Fibroblast of mammary gland (primary cell): ENCODE data around the gene PCSK4.

ENCODE experiments used
- DNase-seq: peaks from one replicate; pipeline ENCODE4 v3.0.0-alpha.2; 2010; ENCODE audit warnings: low read depth
- H3K4me3 ChIP-seq: 2 replicates; pipeline ENCODE4 v1.5.1; 2011; ENCODE audit warnings: low read depth, mild to moderate bottlenecking, low read length, moderate library complexity; ENCODE audit not compliant: control insufficient read depth
- TF ChIP-seq, protein P1 (sequence below): conservative IDR thresholded peaks from 2 replicates; pipeline ENCODE4 v1.5.1; 2011; ENCODE audit warnings: low read depth, low read length, inconsistent platforms; ENCODE audit not compliant: control insufficient read depth, insufficient read depth

PCSK4 gene

GRCh38 chr19:1509602-1510441, 19.7 kb upstream of the PCSK4 start:
- no peak overlapping the region for H3K4me3 ChIP-seq
- TF ChIP-seq, protein P1, sequence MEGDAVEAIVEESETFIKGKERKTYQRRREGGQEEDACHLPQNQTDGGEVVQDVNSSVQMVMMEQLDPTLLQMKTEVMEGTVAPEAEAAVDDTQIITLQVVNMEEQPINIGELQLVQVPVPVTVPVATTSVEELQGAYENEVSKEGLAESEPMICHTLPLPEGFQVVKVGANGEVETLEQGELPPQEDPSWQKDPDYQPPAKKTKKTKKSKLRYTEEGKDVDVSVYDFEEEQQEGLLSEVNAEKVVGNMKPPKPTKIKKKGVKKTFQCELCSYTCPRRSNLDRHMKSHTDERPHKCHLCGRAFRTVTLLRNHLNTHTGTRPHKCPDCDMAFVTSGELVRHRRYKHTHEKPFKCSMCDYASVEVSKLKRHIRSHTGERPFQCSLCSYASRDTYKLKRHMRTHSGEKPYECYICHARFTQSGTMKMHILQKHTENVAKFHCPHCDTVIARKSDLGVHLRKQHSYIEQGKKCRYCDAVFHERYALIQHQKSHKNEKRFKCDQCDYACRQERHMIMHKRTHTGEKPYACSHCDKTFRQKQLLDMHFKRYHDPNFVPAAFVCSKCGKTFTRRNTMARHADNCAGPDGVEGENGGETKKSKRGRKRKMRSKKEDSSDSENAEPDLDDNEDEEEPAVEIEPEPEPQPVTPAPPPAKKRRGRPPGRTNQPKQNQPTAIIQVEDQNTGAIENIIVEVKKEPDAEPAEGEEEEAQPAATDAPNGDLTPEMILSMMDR: no peak
- no peak for DNase-seq

- TF ChIP-seq, protein P1: no peak
- no peak overlapping the region for H3K4me3 ChIP-seq
- no peak for DNase-seq
Measured at GRCh38 chr19:1508507-1508856, 18.3 kb upstream of the PCSK4 start.

DNA sequence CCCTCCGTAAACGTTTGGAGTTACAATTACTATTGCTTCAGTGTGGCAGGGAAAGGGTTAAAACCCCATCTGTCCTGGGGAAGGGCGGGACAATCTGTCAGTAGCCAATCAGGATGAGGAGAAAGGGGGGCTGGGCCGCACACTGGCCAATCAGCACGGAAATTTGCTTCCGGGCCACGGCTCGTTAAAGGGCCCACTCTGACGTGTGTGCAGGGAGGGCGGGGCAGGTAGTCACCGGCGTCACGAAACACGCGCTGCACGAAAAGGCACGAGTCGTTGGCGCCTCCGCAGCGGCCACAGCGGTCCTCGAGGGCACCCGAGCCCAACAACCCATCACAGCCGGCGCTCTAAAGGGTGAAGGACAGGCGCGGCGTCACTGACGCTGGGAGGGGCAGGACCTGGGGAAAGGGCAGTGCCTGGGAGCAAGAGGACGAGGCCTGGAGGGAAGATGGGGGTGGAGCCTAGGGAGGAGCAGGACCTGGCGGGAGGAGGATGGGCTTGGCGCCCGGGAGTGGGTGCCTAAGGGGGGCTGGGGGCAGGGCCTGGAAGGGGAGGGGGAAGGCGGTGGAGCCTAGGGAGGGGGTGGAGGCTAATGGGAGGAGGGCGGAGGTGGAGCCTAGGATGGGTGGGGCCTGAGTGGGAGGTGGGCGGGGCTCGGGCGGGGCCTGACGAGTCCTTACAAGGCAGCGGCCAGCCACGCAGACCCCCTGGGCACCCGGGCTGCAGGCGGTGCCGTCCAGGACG, 17.8 kb upstream of the PCSK4 start:
- TF ChIP-seq, protein P1: no peak
- DNase-seq: peak; percentile 94
- H3K4me3 ChIP-seq: peak overlapping the region; percentile 49

DNA sequence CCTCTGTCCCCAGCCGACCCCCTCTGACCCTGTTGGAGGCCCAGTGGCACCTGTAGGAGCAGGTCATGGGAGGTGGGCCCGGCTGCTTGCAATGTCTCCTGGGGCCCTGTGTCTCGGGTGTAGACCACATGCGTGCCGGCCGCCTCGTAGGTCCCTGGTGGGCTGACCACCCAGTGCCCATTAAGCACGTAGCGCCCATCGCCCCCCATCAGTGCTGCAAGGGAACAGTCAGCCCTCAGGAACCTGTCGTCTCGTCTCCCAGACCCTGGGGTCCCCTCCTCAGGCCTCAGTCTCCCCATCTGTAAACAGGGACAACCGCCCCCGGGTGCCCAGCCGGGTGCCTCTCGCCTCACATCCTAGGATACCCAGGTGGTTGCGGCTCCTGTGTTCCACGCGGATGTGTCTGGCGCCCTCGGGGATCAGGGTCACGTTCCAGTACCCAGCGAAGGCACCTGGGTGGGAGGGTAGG, 17.1 kb upstream of the PCSK4 start:
- H3K4me3 ChIP-seq: peak overlapping the region; percentile 6
- DNase-seq: no peak
- TF ChIP-seq, protein P1: no peak

- DNase-seq: no peak
- TF ChIP-seq, protein P1: no peak
- no peak overlapping the region for H3K4me3 ChIP-seq
Measured at GRCh38 chr19:1505991-1506881, 16.1 kb upstream of the PCSK4 start.

GRCh38 chr19:1505012-1505411, 14.9 kb upstream of the PCSK4 start:
- no peak overlapping the region for H3K4me3 ChIP-seq
- TF ChIP-seq, protein P1: no peak
- no peak for DNase-seq
